HG02852 (cell line): ENCODE measurements around the gene BCO1.

Source experiments
- ATAC-seq: cut with Tn5 transposase; IDR thresholded peaks from one replicate; pipeline ENCODE4 v1.9.1; 2021; ENCODE audit warnings: mild to moderate bottlenecking, moderate library complexity; ENCODE audit not compliant: unreplicated experiment

Gene BCO1

GRCh38 chr16:81275064-81275532 lies 36.6 kb downstream of the BCO1 start:
- no peak for ATAC-seq

- no peak for ATAC-seq
Observed at GRCh38 chr16:81275795-81276194, 37.3 kb downstream of the BCO1 start.

- no peak for ATAC-seq
Observed at GRCh38 chr16:81276323-81276722, 37.8 kb downstream of the BCO1 start.

- ATAC-seq = no peak
Observed at GRCh38 chr16:81277541-81278080, 39.1 kb downstream of the BCO1 start.

GRCh38 chr16:81278526-81278925 lies 40.0 kb downstream of the BCO1 start:
- no peak for ATAC-seq

- ATAC-seq = no peak
Observed at GRCh38 chr16:81279392-81279791, 40.9 kb downstream of the BCO1 start.

GRCh38 chr16:81280393-81280792 lies 41.9 kb downstream of the BCO1 start:
- no peak for ATAC-seq

- ATAC-seq = no peak
Observed at GRCh38 chr16:81283044-81283443, 44.6 kb downstream of the BCO1 start.

GRCh38 chr16:81284995-81285600 lies 46.6 kb downstream of the BCO1 start:
- no peak for ATAC-seq

GRCh38 chr16:81286190-81286589 lies 47.7 kb downstream of the BCO1 start:
- no peak for ATAC-seq

GRCh38 chr16:81291117-81291516 lies 52.6 kb downstream of the BCO1 start:
- ATAC-seq = no peak

- no peak for ATAC-seq
Observed at GRCh38 chr16:81292936-81293335, 54.4 kb downstream of the BCO1 start.

- no peak for ATAC-seq
Observed at GRCh38 chr16:81293909-81294802, 55.7 kb downstream of the BCO1 start.

GRCh38 chr16:81296631-81297030 lies 58.1 kb downstream of the BCO1 start:
- no peak for ATAC-seq

GRCh38 chr16:81307770-81308169 lies 69.3 kb downstream of the BCO1 start:
- no peak for ATAC-seq

- no peak for ATAC-seq
Observed at GRCh38 chr16:81310045-81310644, 71.7 kb downstream of the BCO1 start.

GRCh38 chr16:81311762-81312161 lies 73.3 kb downstream of the BCO1 start:
- no peak for ATAC-seq

- ATAC-seq = no peak
Observed at GRCh38 chr16:81313701-81314602, 75.5 kb downstream of the BCO1 start.

- peak; percentile 93 for ATAC-seq
Observed at GRCh38 chr16:81314603-81315270, 76.2 kb downstream of the BCO1 start, which contains the start of gene GAN. Gene GAN (plus strand): TSS chr16:81314962. CDS start chr16:81315114, 152 bp downstream.
